Measurements from ENCODE around the gene SLF2. TPM values are rescaled to one million over a fixed set of nuclear protein-coding genes. Genes with fewer than 3 reads are reported as not detected.

The SLF2 gene
- total and polyA plus RNA-seq, 9 of the 15 experiments (the other 6 are each of a cell fraction or from before 2014, with no cell fraction given) = 1.7 to 18.4 (median 7.8) TPM

DNA sequence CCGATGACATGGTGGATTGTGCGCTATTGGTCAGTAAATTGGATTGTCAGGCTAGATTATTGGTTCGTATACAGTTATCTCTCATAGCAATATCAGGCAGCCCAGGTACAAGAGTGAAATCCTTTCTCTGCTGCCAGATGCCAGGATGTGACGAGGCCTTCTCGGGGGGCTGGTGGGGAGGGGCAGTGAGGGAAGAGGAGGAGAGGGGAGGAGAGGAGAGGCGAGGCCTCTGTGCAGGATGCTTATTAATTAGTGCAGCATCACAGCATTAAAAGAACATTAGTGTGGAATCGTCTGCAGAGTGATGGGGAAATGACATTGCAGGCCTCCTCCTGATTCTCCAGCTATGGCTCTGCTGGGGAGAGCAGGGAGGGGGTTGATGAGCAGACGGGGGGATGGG lies 30.5 kb upstream of the SLF2 start:
- Histone ChIP-seq H3K9me3 (replicated peaks; ENCODE audit: control insufficient read depth, insufficient read depth, low read depth, low read length) (no peaks in the 10 kb centered on the region), H3K27me3 (ENCODE audit: control insufficient read depth in 2 of 2, insufficient read depth in 2 of 2, low read length in 2 of 2) (peaks cover 4 to 10% of the 10 kb centered on the region in 2 experiments; a peak in 4 of 5 replicates), H3K4me1 (replicated peaks in 1 of 2; ENCODE audit: control insufficient read depth in 2 of 2, insufficient read depth in 2 of 2, low read length in 2 of 2) (peaks cover 0 to 4% of the 10 kb centered on the region in 2 experiments; a peak in 1 of 5 replicates), H3K4me2 (ENCODE audit: insufficient read depth, low read length) (no peak overlapping the region), H3K9me1 (ENCODE audit: control insufficient read depth, insufficient read depth, low read length) (no peaks in the 10 kb centered on the region), H4K20me1 (replicated peaks; ENCODE audit: control insufficient read depth, insufficient read depth, low read length) (no peaks in the 10 kb centered on the region; the same call in 1 of the 2 replicates), H2AFZ (ENCODE audit: low read depth, low read length) (no peak overlapping the region), H3K4me3 (no peak overlapping the region), H3K27ac (ENCODE audit: extremely low read depth, low read depth, low read length) (no peak overlapping the region), H3K9ac (ENCODE audit: insufficient read depth in 1 of 2, low read depth in 2 of 2, low read length in 2 of 2) (no peak overlapping the region), H3K36me3 (ENCODE audit: control insufficient read depth, insufficient read depth, low read length) (no peaks in the 10 kb centered on the region), H3K79me2 (ENCODE audit: control insufficient read depth, insufficient read depth, low read length) (no peaks in the 10 kb centered on the region)
- FAIRE-seq (no peak), ATAC-seq (no peak), DNase-seq (ENCODE audit: extremely low read depth in 1 of 4, low spot score in 3 of 4) (no peak)
- WGBS (ENCODE audit: insufficient coverage, low coverage, missing lambda C conversion rate) = 16% methylated on average over 6 of the region's 8 CpGs
- in situ Hi-C loops (cut with MboI) (loop anchor here (25.0 kb wide), 1 partner anchor 545 kb away; the partner anchor contains the start of genes PKD2L1 and SCD), intact Hi-C loops (cut with micrococcal nuclease) (no loop called here)
- BruUV-seq (replicated peaks) = no TSS peak
- ChIA-PET POLR2A (interaction anchor here (0.5 to 0.6 kb wide), 3 partner anchors 109 to 328 kb away, joined by 3 to 4 read pairs (median 3); no protein-coding TSS in a partner anchor), CTCF (ENCODE audit: low intra/inter-chr PET ratio) (no interaction called here)
- TF ChIP-seq CTBP1 (IDR thresholded peaks at IDR 0.05; ENCODE audit: borderline replicate concordance) = no peak

DNA sequence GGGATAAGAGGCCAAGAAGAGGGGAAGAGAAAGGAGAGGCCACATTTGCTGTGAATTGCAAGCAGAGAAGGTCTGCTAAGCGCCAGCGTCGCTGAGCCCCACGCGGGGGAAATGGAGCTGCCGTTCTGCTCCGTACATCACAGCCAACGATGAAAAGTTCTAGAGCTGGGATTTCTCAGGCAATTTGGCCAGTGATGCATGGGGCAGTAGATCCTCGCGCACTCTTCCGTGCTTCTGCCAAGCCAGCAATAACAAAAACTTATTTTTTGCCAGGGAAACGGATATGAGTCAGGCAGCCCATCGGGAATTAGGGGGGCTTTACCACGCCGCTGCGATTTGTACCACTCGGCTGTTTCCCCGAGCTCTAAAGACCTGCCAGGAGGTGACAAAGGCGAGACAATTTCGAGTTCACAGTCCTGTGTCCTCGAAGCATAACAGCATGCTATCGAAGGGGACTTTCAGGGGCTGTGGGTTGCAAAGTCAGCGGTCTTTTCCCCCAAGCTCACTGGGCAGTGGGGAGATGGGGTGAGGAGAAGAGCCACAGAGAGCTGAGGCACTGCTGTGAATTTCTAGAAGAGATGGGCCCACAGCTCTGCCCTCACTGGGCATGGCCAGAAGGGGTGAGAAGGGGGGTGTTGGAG lies 30.0 kb upstream of the SLF2 start:
- no TSS peak for BruUV-seq (replicated peaks)
- H3K79me2 ChIP-seq (ENCODE audit: control insufficient read depth, insufficient read depth, low read length) = no peaks in the 10 kb centered on the region
- no peak overlapping the region for H2AFZ ChIP-seq (ENCODE audit: low read depth, low read length)
- H3K27me3 ChIP-seq (ENCODE audit: control insufficient read depth in 2 of 2, insufficient read depth in 2 of 2, low read length in 2 of 2) = peaks cover 2 to 6% of the 10 kb centered on the region in 2 experiments; a peak in 4 of 5 replicates
- FAIRE-seq = no peak
- no peak overlapping the region for H3K4me2 ChIP-seq (ENCODE audit: insufficient read depth, low read length)
- no peak overlapping the region for H3K27ac ChIP-seq (ENCODE audit: extremely low read depth, low read depth, low read length)
- no peaks in the 10 kb centered on the region for H3K36me3 ChIP-seq (ENCODE audit: control insufficient read depth, insufficient read depth, low read length)
- ATAC-seq = no peak
- H4K20me1 ChIP-seq (replicated peaks; ENCODE audit: control insufficient read depth, insufficient read depth, low read length) = no peaks in the 10 kb centered on the region; the same call in 1 of the 2 replicates
- 21% methylated on average over 17 of the region's 23 CpGs for WGBS (ENCODE audit: insufficient coverage, low coverage, missing lambda C conversion rate)
- no peaks in the 10 kb centered on the region for H3K9me1 ChIP-seq (ENCODE audit: control insufficient read depth, insufficient read depth, low read length)
- intact Hi-C loops (cut with micrococcal nuclease) = no loop called here
- peaks cover 0 to 4% of the 10 kb centered on the region in 2 experiments; a peak in 1 of 5 replicates for H3K4me1 ChIP-seq (replicated peaks in 1 of 2; ENCODE audit: control insufficient read depth in 2 of 2, insufficient read depth in 2 of 2, low read length in 2 of 2)
- ChIA-PET CTCF (ENCODE audit: low intra/inter-chr PET ratio) (no interaction called here), POLR2A (interaction anchor here (0.6 kb wide), 2 partner anchors 158 to 346 kb away, joined by 3 read pairs; no protein-coding TSS in a partner anchor)
- in situ Hi-C loops (cut with MboI) = loop anchor here (25.0 kb wide), 1 partner anchor 545 kb away; the partner anchor contains the start of genes PKD2L1 and SCD
- H3K9ac ChIP-seq (ENCODE audit: insufficient read depth in 1 of 2, low read depth in 2 of 2, low read length in 2 of 2) = no peak overlapping the region
- H3K9me3 ChIP-seq (replicated peaks; ENCODE audit: control insufficient read depth, insufficient read depth, low read depth, low read length) = no peaks in the 10 kb centered on the region
- H3K4me3 ChIP-seq = no peak overlapping the region
- DNase-seq (ENCODE audit: extremely low read depth in 1 of 4, low spot score in 3 of 4) = no peak
- TF ChIP-seq BDP1 (IDR thresholded peaks at IDR 0.05; ENCODE audit: insufficient read depth, insufficient read length) (no peak), DACH1 (IDR thresholded peaks at IDR 0.05; ENCODE audit: partially characterized antibody) (no peak), MAFG (tag; conservative IDR thresholded peaks at IDR 0.05) (no peak), NFIX (CRISPR knock-in tag; IDR thresholded peaks at IDR 0.05; ENCODE audit: low read depth) (no peak), ZNF57 (CRISPR knock-in tag; IDR thresholded peaks at IDR 0.05) (no peak), NEUROD1 (IDR thresholded peaks at IDR 0.05; ENCODE audit: borderline replicate concordance, low read depth, low read length, partially characterized antibody) (no peak), ZNF644 (tag; IDR thresholded peaks at IDR 0.05; ENCODE audit: low read depth) (no peak), NFATC3 (IDR thresholded peaks at IDR 0.05) (no peak), ZNF124 (CRISPR knock-in tag; IDR thresholded peaks at IDR 0.05) (no peak)
- TF ChIP-seq, protein P1, sequence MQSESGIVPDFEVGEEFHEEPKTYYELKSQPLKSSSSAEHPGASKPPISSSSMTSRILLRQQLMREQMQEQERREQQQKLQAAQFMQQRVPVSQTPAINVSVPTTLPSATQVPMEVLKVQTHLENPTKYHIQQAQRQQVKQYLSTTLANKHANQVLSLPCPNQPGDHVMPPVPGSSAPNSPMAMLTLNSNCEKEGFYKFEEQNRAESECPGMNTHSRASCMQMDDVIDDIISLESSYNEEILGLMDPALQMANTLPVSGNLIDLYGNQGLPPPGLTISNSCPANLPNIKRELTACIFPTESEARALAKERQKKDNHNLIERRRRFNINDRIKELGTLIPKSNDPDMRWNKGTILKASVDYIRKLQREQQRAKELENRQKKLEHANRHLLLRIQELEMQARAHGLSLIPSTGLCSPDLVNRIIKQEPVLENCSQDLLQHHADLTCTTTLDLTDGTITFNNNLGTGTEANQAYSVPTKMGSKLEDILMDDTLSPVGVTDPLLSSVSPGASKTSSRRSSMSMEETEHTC (IDR thresholded peaks at IDR 0.05) = no peak
- TF ChIP-seq, protein P2, sequence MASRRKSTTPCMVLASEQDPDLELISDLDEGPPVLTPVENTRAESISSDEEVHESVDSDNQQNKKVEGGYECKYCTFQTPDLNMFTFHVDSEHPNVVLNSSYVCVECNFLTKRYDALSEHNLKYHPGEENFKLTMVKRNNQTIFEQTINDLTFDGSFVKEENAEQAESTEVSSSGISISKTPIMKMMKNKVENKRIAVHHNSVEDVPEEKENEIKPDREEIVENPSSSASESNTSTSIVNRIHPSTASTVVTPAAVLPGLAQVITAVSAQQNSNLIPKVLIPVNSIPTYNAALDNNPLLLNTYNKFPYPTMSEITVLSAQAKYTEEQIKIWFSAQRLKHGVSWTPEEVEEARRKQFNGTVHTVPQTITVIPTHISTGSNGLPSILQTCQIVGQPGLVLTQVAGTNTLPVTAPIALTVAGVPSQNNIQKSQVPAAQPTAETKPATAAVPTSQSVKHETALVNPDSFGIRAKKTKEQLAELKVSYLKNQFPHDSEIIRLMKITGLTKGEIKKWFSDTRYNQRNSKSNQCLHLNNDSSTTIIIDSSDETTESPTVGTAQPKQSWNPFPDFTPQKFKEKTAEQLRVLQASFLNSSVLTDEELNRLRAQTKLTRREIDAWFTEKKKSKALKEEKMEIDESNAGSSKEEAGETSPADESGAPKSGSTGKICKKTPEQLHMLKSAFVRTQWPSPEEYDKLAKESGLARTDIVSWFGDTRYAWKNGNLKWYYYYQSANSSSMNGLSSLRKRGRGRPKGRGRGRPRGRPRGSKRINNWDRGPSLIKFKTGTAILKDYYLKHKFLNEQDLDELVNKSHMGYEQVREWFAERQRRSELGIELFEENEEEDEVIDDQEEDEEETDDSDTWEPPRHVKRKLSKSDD (conservative IDR thresholded peaks at IDR 0.05; ENCODE audit: low read length) = no peak
